NT2/D1 (cell line): ENCODE results near the gene WT1.

ENCODE experiments used
- YY1 ChIP-seq: IDR thresholded peaks from 2 replicates; pipeline ENCODE4 v1.6.1; 2011; ENCODE audit not compliant: insufficient read length, insufficient read depth
- ZNF274 ChIP-seq: IDR thresholded peaks from 2 replicates; pipeline ENCODE4 v1.6.1; 2011; ENCODE audit warnings: mild to moderate bottlenecking, low read depth, low read length

GRCh38 chr11:32365192-32365591 is 70.1 kb downstream of the WT1 start:
- TF ChIP-seq YY1 (no peak), ZNF274 (no peak)
